ENCODE measurements around the gene DLG2. TPM values are rescaled to one million over a fixed set of nuclear protein-coding genes. Genes with fewer than 3 reads are reported as not detected.

The DLG2 gene
- total RNA-seq, 4 donors from 2014 or later = 11.0 to 34.2 (median 19.8) TPM

DNA sequence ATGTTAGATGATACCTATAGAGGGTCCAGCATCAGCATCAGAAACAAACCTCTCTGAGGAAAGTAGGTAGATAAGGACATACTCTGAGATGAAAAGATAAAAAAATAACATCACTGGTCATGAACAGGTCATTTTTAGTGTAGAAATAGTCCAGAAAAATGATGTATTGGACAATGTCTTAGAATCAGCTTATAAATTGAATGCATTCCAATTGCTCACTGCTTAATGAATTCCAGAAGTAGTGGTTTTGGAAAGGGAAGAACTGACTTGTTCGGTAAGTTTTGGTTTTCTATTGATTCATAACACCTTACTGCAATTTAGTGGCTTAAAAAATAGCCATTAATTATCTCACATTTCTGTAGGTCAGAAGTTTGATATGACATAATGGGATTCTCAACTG is 1411.5 kb downstream of the DLG2 start:
- 47 to 62% methylated on average over 1 of the region's 1 CpG for WGBS, 2 donors (ENCODE audit: low coverage in 1 of 2)
- Histone ChIP-seq H3K27me3 (no peaks in the 10 kb centered on the region), H3K36me3 (no peaks in the 10 kb centered on the region), H3K9me3 (no peaks in the 10 kb centered on the region), H3K4me1 (peaks cover 0 to 6% (median 0%) of the 10 kb centered on the region in 3 donors), H3K4me3 (no peak overlapping the region), H3K27ac (no peak overlapping the region)
- TF ChIP-seq POLR2A (IDR thresholded peaks at IDR 0.05) = no peak
- no peak for ATAC-seq

GRCh38 chr11:84214557-84214956 is 1412.6 kb downstream of the DLG2 start:
- no peaks in the 10 kb centered on the region for H3K27me3 ChIP-seq
- H3K27ac ChIP-seq = no peak overlapping the region
- peaks cover 0 to 6% (median 0%) of the 10 kb centered on the region in 3 donors for H3K4me1 ChIP-seq
- TF ChIP-seq POLR2A (IDR thresholded peaks at IDR 0.05) = no peak
- TF ChIP-seq, protein P1, sequence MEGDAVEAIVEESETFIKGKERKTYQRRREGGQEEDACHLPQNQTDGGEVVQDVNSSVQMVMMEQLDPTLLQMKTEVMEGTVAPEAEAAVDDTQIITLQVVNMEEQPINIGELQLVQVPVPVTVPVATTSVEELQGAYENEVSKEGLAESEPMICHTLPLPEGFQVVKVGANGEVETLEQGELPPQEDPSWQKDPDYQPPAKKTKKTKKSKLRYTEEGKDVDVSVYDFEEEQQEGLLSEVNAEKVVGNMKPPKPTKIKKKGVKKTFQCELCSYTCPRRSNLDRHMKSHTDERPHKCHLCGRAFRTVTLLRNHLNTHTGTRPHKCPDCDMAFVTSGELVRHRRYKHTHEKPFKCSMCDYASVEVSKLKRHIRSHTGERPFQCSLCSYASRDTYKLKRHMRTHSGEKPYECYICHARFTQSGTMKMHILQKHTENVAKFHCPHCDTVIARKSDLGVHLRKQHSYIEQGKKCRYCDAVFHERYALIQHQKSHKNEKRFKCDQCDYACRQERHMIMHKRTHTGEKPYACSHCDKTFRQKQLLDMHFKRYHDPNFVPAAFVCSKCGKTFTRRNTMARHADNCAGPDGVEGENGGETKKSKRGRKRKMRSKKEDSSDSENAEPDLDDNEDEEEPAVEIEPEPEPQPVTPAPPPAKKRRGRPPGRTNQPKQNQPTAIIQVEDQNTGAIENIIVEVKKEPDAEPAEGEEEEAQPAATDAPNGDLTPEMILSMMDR (IDR thresholded peaks at IDR 0.05) = no peak
- TF ChIP-seq POLR2AphosphoS5 (IDR thresholded peaks at IDR 0.05) = no peak
- no peak for TF ChIP-seq EP300 (IDR thresholded peaks at IDR 0.05)
- no peaks in the 10 kb centered on the region for H3K9me3 ChIP-seq
- H3K4me3 ChIP-seq = no peak overlapping the region
- ATAC-seq = no peak
- WGBS, 2 donors (ENCODE audit: low coverage in 1 of 2) = 100% methylated on average over 1 of the region's 1 CpG
- no peaks in the 10 kb centered on the region for H3K36me3 ChIP-seq

GRCh38 chr11:84212468-84213390 is 1414.4 kb downstream of the DLG2 start:
- Histone ChIP-seq H3K27me3 (no peaks in the 10 kb centered on the region), H3K4me1 (peaks cover 0 to 6% (median 0%) of the 10 kb centered on the region in 3 donors), H3K9me3 (no peaks in the 10 kb centered on the region), H3K4me3 (no peak overlapping the region), H3K36me3 (no peaks in the 10 kb centered on the region), H3K27ac (no peak overlapping the region)
- no peak for TF ChIP-seq EP300 (IDR thresholded peaks at IDR 0.05)
- ATAC-seq = no peak
- WGBS, 2 donors (ENCODE audit: low coverage in 1 of 2) = 90 to 95% methylated on average over 14 to 19 of the region's 20 CpGs

DNA sequence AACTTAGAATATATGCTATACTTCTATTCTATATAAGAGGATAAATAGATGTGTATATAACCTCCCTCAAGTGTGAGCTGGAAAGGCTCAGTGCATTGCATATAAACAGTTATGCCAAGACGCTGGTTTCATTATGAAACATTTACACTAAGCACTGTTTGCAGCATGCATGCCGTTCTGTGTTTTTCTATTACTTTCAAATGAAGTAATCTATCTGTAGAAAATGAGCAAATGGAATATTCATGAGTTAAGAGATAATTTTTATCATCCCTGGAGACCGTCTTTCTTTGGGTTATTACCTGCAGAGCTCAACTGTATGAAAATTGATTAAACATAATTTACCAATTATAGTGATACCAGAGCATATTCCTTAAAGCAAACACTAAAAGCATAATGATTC is 1415.2 kb downstream of the DLG2 start:
- H3K27ac ChIP-seq = no peak overlapping the region
- peaks cover 0 to 6% (median 0%) of the 10 kb centered on the region in 3 donors for H3K4me1 ChIP-seq
- TF ChIP-seq, protein P1 (IDR thresholded peaks at IDR 0.05) = no peak
- TF ChIP-seq POLR2AphosphoS5 (IDR thresholded peaks at IDR 0.05) (no peak), EP300 (IDR thresholded peaks at IDR 0.05) (no peak), POLR2A (IDR thresholded peaks at IDR 0.05) (no peak)
- H3K27me3 ChIP-seq = no peaks in the 10 kb centered on the region
- H3K4me3 ChIP-seq = no peak overlapping the region
- H3K9me3 ChIP-seq = no peaks in the 10 kb centered on the region
- no peaks in the 10 kb centered on the region for H3K36me3 ChIP-seq
- no peak for ATAC-seq
- WGBS, 2 donors (ENCODE audit: low coverage in 1 of 2) = 34 to 40% methylated on average over 3 of the region's 3 CpGs

DNA sequence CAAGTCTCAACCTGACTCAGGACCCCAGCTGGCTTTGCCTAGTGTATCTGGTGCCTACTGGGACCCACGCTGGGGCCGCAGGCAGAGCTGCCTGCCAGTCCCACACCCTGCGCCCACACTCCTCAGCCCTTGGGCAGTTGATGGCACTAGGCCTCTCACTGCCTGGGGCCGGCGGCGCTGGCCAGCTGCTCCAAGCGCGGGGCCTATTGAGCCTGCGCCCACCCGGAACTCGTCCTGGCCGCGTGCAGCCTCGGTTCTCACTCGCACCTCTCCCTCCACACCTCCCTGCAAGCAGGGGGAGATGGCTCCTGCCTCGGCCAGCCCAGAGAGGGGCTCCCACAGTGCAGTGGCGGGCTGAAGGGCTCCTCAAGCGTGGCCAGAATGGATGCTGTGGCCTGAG is 1432.4 kb downstream of the DLG2 start:
- H3K4me1 ChIP-seq = peaks cover 0 to 13% (median 0%) of the 10 kb centered on the region in 3 donors
- TF ChIP-seq, protein P1 (IDR thresholded peaks at IDR 0.05) = no peak
- TF ChIP-seq EP300 (IDR thresholded peaks at IDR 0.05) (no peak), POLR2AphosphoS5 (IDR thresholded peaks at IDR 0.05) (no peak)
- no peaks in the 10 kb centered on the region for H3K27me3 ChIP-seq
- no peak for ATAC-seq
- H3K36me3 ChIP-seq = no peaks in the 10 kb centered on the region
- H3K9me3 ChIP-seq = no peaks in the 10 kb centered on the region
- H3K27ac ChIP-seq = no peak overlapping the region
- no peak overlapping the region for H3K4me3 ChIP-seq
- WGBS, 2 donors (ENCODE audit: low coverage in 1 of 2) = 94% methylated on average over 2 of the region's 18 CpGs; no CpG with 5 or more reads in 1 of the 2 donors

DNA sequence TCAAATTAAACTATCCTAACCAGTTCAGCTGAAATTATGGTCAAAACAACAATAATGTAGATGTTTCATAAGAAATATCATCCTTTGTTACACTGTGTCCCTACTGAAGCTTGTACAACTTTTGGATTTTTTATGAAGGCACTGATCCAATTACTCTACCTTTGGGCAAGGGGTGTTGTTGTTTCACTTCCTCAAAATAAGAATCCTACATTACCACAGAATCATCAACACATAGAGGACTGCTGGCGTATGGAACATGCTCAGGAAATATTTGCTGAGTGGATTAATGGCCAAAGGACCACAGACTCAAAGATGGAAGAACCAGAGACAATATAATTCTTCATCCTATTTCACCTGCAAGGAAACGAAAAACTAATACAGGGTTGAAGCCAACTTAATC is 1433.4 kb downstream of the DLG2 start:
- WGBS, 2 donors (ENCODE audit: low coverage in 1 of 2) = 87 to 94% methylated on average over 2 of the region's 2 CpGs
- Histone ChIP-seq H3K36me3 (no peaks in the 10 kb centered on the region), H3K9me3 (no peaks in the 10 kb centered on the region), H3K27ac (no peak overlapping the region), H3K4me3 (no peak overlapping the region), H3K4me1 (peaks cover 0 to 15% (median 0%) of the 10 kb centered on the region in 3 donors), H3K27me3 (no peaks in the 10 kb centered on the region)
- TF ChIP-seq, protein P1 (IDR thresholded peaks at IDR 0.05) = no peak
- TF ChIP-seq POLR2AphosphoS5 (IDR thresholded peaks at IDR 0.05) (no peak), EP300 (IDR thresholded peaks at IDR 0.05) (no peak), POLR2A (IDR thresholded peaks at IDR 0.05) (no peak)
- no peak for ATAC-seq
